Caki2 (cell line): ENCODE data around the gene MAST4. TPM values are rescaled to one million over a fixed set of nuclear protein-coding genes. Genes with fewer than 3 reads are reported as not detected.

Experiments used
- DNase-seq: peaks from one replicate; pipeline ENCODE4 v3.0.0-alpha.2; 2015; ENCODE audit warnings: low read depth
- in situ Hi-C: cut with HindIII; loops from 2 replicates; pipeline ENCODE4 v1.10.0; 2016; ENCODE audit warnings: low sequenced_read_pairs, low pct_unique_long_range_greater_than_20kb, mixed read lengths
- total RNA-seq: library from RNA; depleted of rRNA; stranded (reverse); fragments of >200 nt; shearing (Covaris generic); gene quantifications from 2 replicates; pipeline ENCODE4 v1.2.3, GENCODE V29; 2014; ENCODE audit warnings: low replicate concordance

Gene MAST4
- total RNA-seq, 1 experiment from 2014 or later = not detected

DNA sequence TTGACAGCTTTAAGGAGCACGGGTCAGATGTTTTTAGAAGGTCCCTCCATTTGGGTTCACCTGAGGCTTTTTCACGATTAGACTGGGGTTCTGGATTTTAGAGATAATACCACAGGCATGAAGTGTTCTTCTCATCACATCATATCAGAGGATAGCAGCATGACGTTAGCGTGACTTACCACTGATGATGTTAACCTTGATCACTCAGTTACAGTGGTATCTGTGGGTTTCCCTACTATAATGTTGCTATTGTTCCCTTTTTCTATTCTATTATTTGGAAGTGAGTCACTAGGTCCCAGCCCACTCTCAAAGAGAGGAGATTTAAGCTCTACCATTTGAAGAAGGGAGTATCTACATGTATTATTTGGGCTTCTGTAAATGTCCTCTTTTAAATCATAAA, 300.0 kb downstream of the MAST4 start:
- no peak for DNase-seq
- in situ Hi-C loops = no loop called here

- in situ Hi-C loops = no loop called here
- DNase-seq = no peak
Observed at GRCh38 chr5:66897356-66897755, 301.2 kb downstream of the MAST4 start.

GRCh38 chr5:66898241-66898995, 302.2 kb downstream of the MAST4 start:
- no peak for DNase-seq
- in situ Hi-C loops = no loop called here

DNA sequence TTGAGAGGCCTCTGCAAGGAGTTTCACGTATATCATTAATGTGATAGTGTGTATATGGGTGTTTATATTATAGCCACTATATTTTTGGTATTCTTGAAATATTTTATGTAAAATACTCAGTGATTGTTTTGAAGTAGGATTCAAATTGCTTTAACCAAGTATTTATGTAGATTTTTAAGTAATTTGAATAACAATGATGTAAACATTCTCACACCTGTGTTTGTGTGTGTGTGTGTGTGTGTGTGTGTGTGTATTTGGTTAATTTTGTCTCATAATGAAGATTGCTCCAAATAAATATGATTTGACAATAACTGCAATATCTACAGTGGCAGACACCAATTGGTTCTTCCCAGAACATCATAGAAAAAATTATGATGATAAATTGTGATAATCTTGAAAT, 307.0 kb downstream of the MAST4 start:
- in situ Hi-C loops = no loop called here
- DNase-seq = no peak

DNA sequence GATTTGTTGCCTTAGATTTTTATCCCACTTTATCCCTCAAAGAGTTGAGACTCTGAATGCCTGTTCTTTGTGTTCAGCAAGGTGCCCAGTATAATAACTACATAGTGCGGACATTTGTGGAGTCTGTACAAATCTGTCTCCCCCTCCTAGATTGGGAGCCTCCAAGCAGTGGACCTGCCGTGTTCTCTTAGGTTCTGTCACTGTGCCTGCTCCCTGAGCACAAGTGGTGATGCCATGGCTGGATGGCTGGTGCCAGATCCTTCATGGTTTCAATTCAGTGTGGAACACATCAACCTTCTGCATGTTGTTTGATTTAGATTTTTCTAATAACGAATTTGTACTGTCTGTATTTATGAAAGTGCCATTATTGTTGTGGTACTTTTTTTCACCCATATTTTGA, 307.5 kb downstream of the MAST4 start:
- in situ Hi-C loops = no loop called here
- no peak for DNase-seq

- DNase-seq = no peak
- in situ Hi-C loops = no loop called here
Observed at GRCh38 chr5:66904189-66904588, 308.0 kb downstream of the MAST4 start.

DNA sequence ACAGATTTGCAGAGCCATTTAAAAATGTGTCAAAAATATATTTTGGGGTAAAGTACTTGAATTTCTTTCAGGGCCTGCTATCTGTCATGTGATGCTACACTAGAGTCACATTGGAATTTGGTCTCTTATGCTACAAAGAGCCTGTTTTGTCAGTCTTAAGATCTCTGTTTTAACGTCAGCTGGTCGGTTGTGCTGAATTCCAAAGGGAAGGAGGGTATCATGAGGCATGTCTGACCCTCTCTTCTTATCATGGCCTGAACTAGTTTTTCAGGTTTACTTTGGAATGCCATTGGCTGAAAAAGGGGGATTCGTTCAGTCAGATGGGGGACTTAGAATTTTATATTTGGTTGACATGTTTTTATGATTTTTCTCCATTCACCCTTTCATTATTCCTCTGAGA, 309.8 kb downstream of the MAST4 start:
- DNase-seq = no peak
- in situ Hi-C loops = no loop called here

GRCh38 chr5:66908230-66908629, 312.0 kb downstream of the MAST4 start:
- DNase-seq = no peak
- in situ Hi-C loops = no loop called here

- in situ Hi-C loops = no loop called here
- no peak for DNase-seq
Observed at GRCh38 chr5:66909364-66909763, 313.2 kb downstream of the MAST4 start.

DNA sequence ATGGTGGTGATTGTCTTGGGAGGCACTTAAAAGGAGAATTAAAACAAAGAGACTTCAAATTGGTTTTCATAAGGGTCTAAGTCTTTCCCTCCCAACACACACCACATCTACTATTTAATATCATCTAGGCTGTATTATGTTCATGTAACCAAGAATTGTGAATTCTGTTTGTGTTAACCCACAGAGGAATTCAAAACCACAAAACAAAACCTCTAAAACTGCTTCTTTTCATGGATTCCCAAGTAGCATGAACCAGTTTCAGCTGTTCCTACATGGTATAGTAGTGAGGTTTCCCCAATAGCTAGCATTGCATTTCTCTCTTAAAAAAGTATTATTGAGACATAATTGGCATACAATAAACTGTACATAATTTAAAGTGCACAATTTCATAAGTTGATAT, 316.6 kb downstream of the MAST4 start:
- in situ Hi-C loops = no loop called here
- no peak for DNase-seq

DNA sequence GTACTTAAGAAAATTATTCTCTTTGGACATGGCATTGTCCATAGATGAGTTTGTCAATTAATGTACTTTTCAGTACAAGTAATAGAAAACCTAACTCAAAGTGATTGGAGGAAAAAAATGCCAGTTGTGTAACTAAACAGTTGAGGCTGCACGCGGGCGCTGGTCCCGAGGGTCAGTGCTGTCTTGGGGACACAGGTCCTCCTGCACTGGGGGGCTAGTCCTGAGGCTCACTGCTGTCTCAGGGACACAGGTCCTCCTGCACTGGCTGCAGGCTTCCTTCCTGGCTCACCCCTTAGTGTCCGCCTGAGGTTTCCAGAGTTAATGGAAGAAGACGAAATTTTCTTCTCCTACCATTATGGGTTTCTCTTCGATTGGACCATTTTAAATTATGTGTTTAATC, 319.3 kb downstream of the MAST4 start:
- no peak for DNase-seq
- in situ Hi-C loops = no loop called here

GRCh38 chr5:66922881-66923280, 326.7 kb downstream of the MAST4 start:
- no peak for DNase-seq
- in situ Hi-C loops = no loop called here

DNA sequence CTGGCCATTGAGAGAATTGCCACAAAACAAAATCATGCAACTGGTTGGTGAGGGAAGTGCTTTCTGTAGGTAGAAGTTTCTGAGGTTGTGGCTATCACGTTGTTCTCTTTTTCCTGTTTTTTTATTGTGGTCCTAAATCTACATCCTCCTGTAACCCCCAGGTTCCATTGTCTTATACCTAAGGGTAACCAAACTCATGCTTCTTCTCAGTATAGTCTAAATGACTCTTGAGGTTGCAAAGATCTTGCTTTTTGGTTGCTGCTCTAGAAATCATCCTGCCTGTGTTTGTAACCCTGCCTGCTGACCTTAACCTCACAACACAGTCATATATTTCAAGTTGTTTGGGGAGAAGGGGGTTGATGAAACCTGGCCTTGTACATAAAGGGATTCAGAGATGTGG, 327.3 kb downstream of the MAST4 start:
- no peak for DNase-seq
- in situ Hi-C loops = no loop called here

GRCh38 chr5:66923922-66924321, 327.7 kb downstream of the MAST4 start:
- in situ Hi-C loops = no loop called here
- no peak for DNase-seq

DNA sequence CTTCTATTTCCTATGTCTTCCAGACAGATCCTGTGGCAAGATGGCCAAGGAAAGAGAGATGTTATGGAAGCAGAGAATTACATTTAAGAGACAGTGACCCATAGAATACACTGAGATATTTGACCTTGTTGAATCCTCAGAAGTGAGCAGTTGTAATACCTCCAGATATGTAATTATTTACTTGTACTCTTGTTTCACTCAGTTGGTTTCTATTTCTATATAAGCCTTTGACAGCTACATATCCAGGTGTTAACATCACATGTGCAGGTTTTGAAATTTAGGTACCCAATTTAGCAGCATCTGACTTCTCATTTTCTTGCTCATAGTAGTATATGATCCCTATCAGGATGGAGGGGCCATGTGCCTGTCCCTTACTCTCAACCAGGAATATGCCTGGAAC, 330.9 kb downstream of the MAST4 start:
- in situ Hi-C loops = no loop called here
- DNase-seq = no peak

DNA sequence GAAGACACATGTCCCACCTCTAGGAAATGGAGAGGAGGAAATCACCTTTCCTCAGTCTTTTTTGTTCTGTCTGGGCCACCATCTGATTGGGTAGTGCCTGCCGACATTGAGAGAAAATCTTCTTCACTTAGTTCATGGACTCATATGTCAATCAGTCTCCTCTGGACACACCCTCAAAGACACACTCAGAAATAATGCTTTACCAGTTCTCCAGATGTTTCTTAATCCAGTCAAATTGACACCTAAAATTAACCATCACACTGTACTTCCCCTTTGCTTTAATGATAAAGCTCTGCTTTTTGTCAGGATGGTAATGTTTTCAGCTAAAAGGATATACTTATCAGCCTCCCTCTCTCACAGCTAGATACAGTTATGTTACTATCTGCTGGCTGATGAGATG, 333.1 kb downstream of the MAST4 start:
- DNase-seq = no peak
- in situ Hi-C loops = no loop called here

GRCh38 chr5:66929995-66930394, 333.8 kb downstream of the MAST4 start:
- in situ Hi-C loops = no loop called here
- no peak for DNase-seq

DNA sequence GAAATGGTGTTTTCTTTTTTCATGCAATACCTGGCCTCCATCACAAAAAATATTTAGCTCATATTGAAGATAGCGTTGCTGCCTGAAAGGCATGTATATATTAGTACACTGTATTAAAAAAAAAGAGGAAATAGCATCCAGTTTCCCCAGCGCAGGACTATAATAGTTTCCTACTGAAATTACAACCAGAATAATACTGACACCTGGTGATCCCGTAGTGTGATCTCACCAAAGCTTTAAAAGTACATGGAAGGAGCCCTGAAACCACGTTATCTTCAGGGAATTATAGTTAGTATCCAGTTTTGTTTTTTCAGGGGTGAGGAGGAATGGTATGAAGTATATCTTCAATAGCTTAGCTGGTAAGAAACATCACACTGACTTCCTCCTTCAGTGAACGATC, 335.5 kb downstream of the MAST4 start:
- in situ Hi-C loops = no loop called here
- no peak for DNase-seq

GRCh38 chr5:66932457-66932856, 336.3 kb downstream of the MAST4 start:
- no peak for DNase-seq
- in situ Hi-C loops = no loop called here

- no peak for DNase-seq
- in situ Hi-C loops = no loop called here
Observed at GRCh38 chr5:66933066-66933465, 336.9 kb downstream of the MAST4 start.

- in situ Hi-C loops = no loop called here
- DNase-seq = no peak
Observed at GRCh38 chr5:66939094-66939493, 342.9 kb downstream of the MAST4 start.
